NCI-H524 treated with DMSO at 0.1 percent for 48 hours (cell line): ENCODE data around the gene PPP3R1.
"Not testable (repeated sequence)": the region's sequence is repeated elsewhere in the genome, so short reads cannot be mapped to it uniquely, and the experiment has no call there.

Experiments
- DNase-seq: peaks from one replicate; lab custom pipeline; 2025; lab: John Stamatoyannopoulos, UW

PPP3R1 gene

GRCh38 chr2:68187329-68187728, 65.0 kb downstream of the PPP3R1 start:
- no peak for DNase-seq

GRCh38 chr2:68185541-68186164, 66.7 kb downstream of the PPP3R1 start:
- DNase-seq = no peak

- no peak for DNase-seq
Measured at GRCh38 chr2:68182902-68183301, 69.4 kb downstream of the PPP3R1 start.

GRCh38 chr2:68178954-68179627, 73.2 kb downstream of the PPP3R1 start:
- no peak for DNase-seq

- DNase-seq = no peak
Measured at GRCh38 chr2:68178432-68178831, 73.9 kb downstream of the PPP3R1 start.

- no peak for DNase-seq
Measured at GRCh38 chr2:68177541-68177940, 74.8 kb downstream of the PPP3R1 start.

GRCh38 chr2:68176657-68177056, 75.7 kb downstream of the PPP3R1 start:
- no peak for DNase-seq

GRCh38 chr2:68175210-68175609, 77.1 kb downstream of the PPP3R1 start:
- DNase-seq = not testable (repeated sequence)

GRCh38 chr2:68172990-68173700, 79.2 kb downstream of the PPP3R1 start:
- no peak for DNase-seq

GRCh38 chr2:68172521-68172920, 79.8 kb downstream of the PPP3R1 start:
- no peak for DNase-seq

GRCh38 chr2:68171684-68172083, 80.6 kb downstream of the PPP3R1 start:
- DNase-seq = no peak

GRCh38 chr2:68171146-68171545, 81.2 kb downstream of the PPP3R1 start:
- no peak for DNase-seq

GRCh38 chr2:68169308-68169707, 83.0 kb downstream of the PPP3R1 start:
- no peak for DNase-seq

- DNase-seq = no peak
Measured at GRCh38 chr2:68167186-68167585, 85.1 kb downstream of the PPP3R1 start.

GRCh38 chr2:68163641-68164040, 88.7 kb downstream of the PPP3R1 start:
- DNase-seq = no peak

GRCh38 chr2:68158134-68158447, 94.2 kb downstream of the PPP3R1 start:
- DNase-seq = no peak

GRCh38 chr2:68157402-68158133, 94.8 kb downstream of the PPP3R1 start, which contains the start of gene PNO1:
TSS of gene PNO1 (plus strand) at chr2:68157888. CDS start at chr2:68157935, 47 bp downstream.
- DNase-seq = peak; percentile 60

GRCh38 chr2:68157002-68157401, 95.3 kb downstream of the PPP3R1 start:
- no peak for DNase-seq

- DNase-seq = no peak
Measured at GRCh38 chr2:68156419-68156818, 95.9 kb downstream of the PPP3R1 start.

GRCh38 chr2:68155618-68156017, 96.7 kb downstream of the PPP3R1 start:
- no peak for DNase-seq

- DNase-seq = no peak
Measured at GRCh38 chr2:68152681-68153347, 99.5 kb downstream of the PPP3R1 start.

- no peak for DNase-seq
Measured at GRCh38 chr2:68151037-68151436, 101.3 kb downstream of the PPP3R1 start.
